Kidney epithelial cell (primary cell): ENCODE data around the gene DOCK1. TPM values are rescaled to one million over a fixed set of nuclear protein-coding genes. Genes with fewer than 3 reads are reported as not detected.

Experiments used
- DNase-seq: peaks from one replicate; pipeline ENCODE4 v3.0.0-alpha.2; 2010; ENCODE audit warnings: low read depth
- H3K27me3 ChIP-seq: 2 replicates; pipeline ENCODE4 v1.6.0; 2011; ENCODE audit warnings: low read length; ENCODE audit not compliant: control insufficient read depth, insufficient read depth
- H3K36me3 ChIP-seq: 2 replicates; pipeline ENCODE4 v1.5.1; 2011; ENCODE audit warnings: low read length; ENCODE audit not compliant: control insufficient read depth, insufficient read depth
- H3K4me3 ChIP-seq: 2 replicates; pipeline ENCODE4 v1.5.1; 2011; ENCODE audit warnings: low read depth, mild to moderate bottlenecking, control low read depth, low read length
- CTCF ChIP-seq: IDR thresholded peaks from 2 replicates; pipeline ENCODE4 v1.5.1; 2011; ENCODE audit warnings: mild to moderate bottlenecking, moderate library complexity, low read length, control low read depth, inconsistent platforms; ENCODE audit not compliant: insufficient read depth, poor library complexity, severe bottlenecking
- total RNA-seq: library from RNA; depleted of rRNA; stranded (reverse); fragments of >200 nt; gene quantifications from 2 replicates; pipeline ENCODE4 v1.2.3, GENCODE V29; 2015

DOCK1 gene
- total RNA-seq, 1 donor from 2014 or later: 39.5 TPM

- no peaks in the 10 kb centered on the region for H3K27me3 ChIP-seq
- no peak for DNase-seq
- no peak for TF ChIP-seq CTCF
- H3K36me3 ChIP-seq: no peaks in the 10 kb centered on the region
- H3K4me3 ChIP-seq: no peak overlapping the region
Observed at GRCh38 chr10:127186813-127187212, 281.6 kb downstream of the DOCK1 start.

- no peak overlapping the region for H3K4me3 ChIP-seq
- no peak for TF ChIP-seq CTCF
Observed at GRCh38 chr10:127189226-127189625, 284.0 kb downstream of the DOCK1 start.

GRCh38 chr10:127190427-127190826 is 285.2 kb downstream of the DOCK1 start:
- H3K36me3 ChIP-seq: no peaks in the 10 kb centered on the region
- no peak for DNase-seq
- H3K4me3 ChIP-seq: no peak overlapping the region
- peaks cover 5% of the 10 kb centered on the region for H3K27me3 ChIP-seq
- no peak for TF ChIP-seq CTCF

More at GRCh38 chr10:127189226-127189625, 284.0 kb downstream of the DOCK1 start:
- DNase-seq: no peak
- Histone ChIP-seq H3K27me3 (no peaks in the 10 kb centered on the region), H3K36me3 (no peaks in the 10 kb centered on the region)

GRCh38 chr10:127193125-127193524 is 287.9 kb downstream of the DOCK1 start:
- Histone ChIP-seq H3K27me3 (peaks cover 10% of the 10 kb centered on the region), H3K36me3 (no peaks in the 10 kb centered on the region), H3K4me3 (no peak overlapping the region)
- DNase-seq: no peak
- no peak for TF ChIP-seq CTCF

- Histone ChIP-seq H3K27me3 (peaks cover 10% of the 10 kb centered on the region), H3K4me3 (no peak overlapping the region), H3K36me3 (no peaks in the 10 kb centered on the region)
- no peak for DNase-seq
- no peak for TF ChIP-seq CTCF
Observed at GRCh38 chr10:127194111-127194510, 288.9 kb downstream of the DOCK1 start.

- DNase-seq: no peak
- Histone ChIP-seq H3K4me3 (no peak overlapping the region), H3K27me3 (peaks cover 10% of the 10 kb centered on the region), H3K36me3 (no peaks in the 10 kb centered on the region)
- no peak for TF ChIP-seq CTCF
Observed at GRCh38 chr10:127194599-127194998, 289.4 kb downstream of the DOCK1 start.
